PC-9 (cell line): ENCODE results near the gene SPPL3.
"Not testable (repeated sequence)": the region's sequence is repeated elsewhere in the genome, so short reads cannot be mapped to it uniquely, and the experiment has no call there.

ENCODE experiments used
- EZH2 ChIP-seq: fragments of 200-600 bp; sonication (generic); IDR thresholded peaks from 2 replicates; pipeline ENCODE4 v1.8.0; 2017; ENCODE audit warnings: antibody characterized with exemption, low read depth
- TF ChIP-seq, protein P1 (sequence below): fragments of 200-600 bp; sonication (generic); conservative IDR thresholded peaks from 2 replicates; pipeline ENCODE4 v1.6.1; 2017; ENCODE audit warnings: mixed run types, antibody characterized with exemption, mild to moderate bottlenecking, moderate library complexity

GRCh38 chr12:120838629-120839383 is 65.4 kb downstream of the SPPL3 start:
- TF ChIP-seq EZH2 = not testable (repeated sequence)
- TF ChIP-seq, protein P1, sequence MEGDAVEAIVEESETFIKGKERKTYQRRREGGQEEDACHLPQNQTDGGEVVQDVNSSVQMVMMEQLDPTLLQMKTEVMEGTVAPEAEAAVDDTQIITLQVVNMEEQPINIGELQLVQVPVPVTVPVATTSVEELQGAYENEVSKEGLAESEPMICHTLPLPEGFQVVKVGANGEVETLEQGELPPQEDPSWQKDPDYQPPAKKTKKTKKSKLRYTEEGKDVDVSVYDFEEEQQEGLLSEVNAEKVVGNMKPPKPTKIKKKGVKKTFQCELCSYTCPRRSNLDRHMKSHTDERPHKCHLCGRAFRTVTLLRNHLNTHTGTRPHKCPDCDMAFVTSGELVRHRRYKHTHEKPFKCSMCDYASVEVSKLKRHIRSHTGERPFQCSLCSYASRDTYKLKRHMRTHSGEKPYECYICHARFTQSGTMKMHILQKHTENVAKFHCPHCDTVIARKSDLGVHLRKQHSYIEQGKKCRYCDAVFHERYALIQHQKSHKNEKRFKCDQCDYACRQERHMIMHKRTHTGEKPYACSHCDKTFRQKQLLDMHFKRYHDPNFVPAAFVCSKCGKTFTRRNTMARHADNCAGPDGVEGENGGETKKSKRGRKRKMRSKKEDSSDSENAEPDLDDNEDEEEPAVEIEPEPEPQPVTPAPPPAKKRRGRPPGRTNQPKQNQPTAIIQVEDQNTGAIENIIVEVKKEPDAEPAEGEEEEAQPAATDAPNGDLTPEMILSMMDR = not testable (repeated sequence)
